ENCODE results near the gene THY1.
A peak's percentile ranks its signal among the peaks of the same experiment; 100 is the strongest.

THY1 gene

GRCh38 chr11:119368121-119369034 lies 54.6 kb downstream of the THY1 start:
- peak; percentile 97 for DNase-seq

- no peak for DNase-seq
Measured at GRCh38 chr11:119367661-119368120, 55.3 kb downstream of the THY1 start.
